ENCODE results near the gene MYLIP.
"Not testable (repeated sequence)": the region's sequence is repeated elsewhere in the genome, so short reads cannot be mapped to it uniquely, and the experiment has no call there.

MYLIP gene

GRCh38 chr6:16174416-16175078 lies 45.7 kb downstream of the MYLIP start:
- no peak for DNase-seq (ENCODE audit: low spot score)

GRCh38 chr6:16176600-16176999 lies 47.7 kb downstream of the MYLIP start:
- not testable (repeated sequence) for DNase-seq (ENCODE audit: low spot score)

GRCh38 chr6:16177881-16178280 lies 49.0 kb downstream of the MYLIP start:
- DNase-seq (ENCODE audit: low spot score): no peak

- no peak for DNase-seq (ENCODE audit: low spot score)
These were observed 49.5 kb downstream of the MYLIP start for GRCh38 chr6:16178351-16178750.

GRCh38 chr6:16179063-16179462 lies 50.2 kb downstream of the MYLIP start:
- no peak for DNase-seq (ENCODE audit: low spot score)

GRCh38 chr6:16179970-16180431 lies 51.1 kb downstream of the MYLIP start:
- DNase-seq (ENCODE audit: low spot score): no peak

- DNase-seq (ENCODE audit: low spot score): no peak
These were observed 52.0 kb downstream of the MYLIP start for GRCh38 chr6:16180696-16181438.

- no peak for DNase-seq (ENCODE audit: low spot score)
These were observed 52.8 kb downstream of the MYLIP start for GRCh38 chr6:16181439-16182297.

GRCh38 chr6:16183187-16183664 lies 54.3 kb downstream of the MYLIP start:
- DNase-seq (ENCODE audit: low spot score): peak; percentile 75

GRCh38 chr6:16184129-16184528 lies 55.2 kb downstream of the MYLIP start:
- peak; percentile 19 for DNase-seq (ENCODE audit: low spot score)

- DNase-seq (ENCODE audit: low spot score): no peak
These were observed 55.7 kb downstream of the MYLIP start for GRCh38 chr6:16184551-16184950.

GRCh38 chr6:16187176-16187575 lies 58.3 kb downstream of the MYLIP start:
- no peak for DNase-seq (ENCODE audit: low spot score)

- no peak for DNase-seq (ENCODE audit: low spot score)
These were observed 61.3 kb downstream of the MYLIP start for GRCh38 chr6:16190214-16190613.

- DNase-seq (ENCODE audit: low spot score): no peak
These were observed 67.5 kb downstream of the MYLIP start for GRCh38 chr6:16196260-16196983.

GRCh38 chr6:16196984-16197546 lies 68.2 kb downstream of the MYLIP start:
- DNase-seq (ENCODE audit: low spot score): no peak
